Stimulated activated CD4-positive, alpha-beta T cell treated with anti-CD3 and anti-CD28 coated beads, Interleukin-1b, Interleukin-23, amount 100 ng/mL, for 24 hours (primary cell): ENCODE measurements around the gene OR5D14.

Experiments
- DNase-seq, 4 experiments: peaks; one replicate each; pipeline ENCODE4 v3.0.0-alpha.2; 2020; ENCODE audit warnings: low read depth in 4 of 4, low spot score in 1 of 4

The OR5D14 gene

DNA sequence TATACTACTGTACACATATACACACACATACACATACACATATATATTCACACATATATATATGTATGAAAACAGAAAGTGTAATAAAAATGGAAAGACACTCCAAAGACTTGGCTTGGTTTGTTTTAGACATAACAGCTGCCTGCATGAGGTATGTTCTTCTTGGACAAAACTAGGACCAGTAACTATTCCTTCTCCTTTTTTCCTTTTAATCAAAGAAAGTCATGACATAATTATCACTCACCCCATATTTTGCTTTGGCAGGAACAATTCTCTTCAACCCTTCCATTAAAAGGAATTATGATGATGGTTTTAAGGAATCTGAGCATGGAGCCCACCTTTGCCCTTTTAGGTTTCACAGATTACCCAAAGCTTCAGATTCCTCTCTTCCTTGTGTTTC lies at the start of gene OR5D14:
TSS of gene OR5D14 (plus strand) at position 301 of the 400 bp plus-strand sequence. CDS start at position 301, 0 bp downstream.
- DNase-seq, result no peak

DNA sequence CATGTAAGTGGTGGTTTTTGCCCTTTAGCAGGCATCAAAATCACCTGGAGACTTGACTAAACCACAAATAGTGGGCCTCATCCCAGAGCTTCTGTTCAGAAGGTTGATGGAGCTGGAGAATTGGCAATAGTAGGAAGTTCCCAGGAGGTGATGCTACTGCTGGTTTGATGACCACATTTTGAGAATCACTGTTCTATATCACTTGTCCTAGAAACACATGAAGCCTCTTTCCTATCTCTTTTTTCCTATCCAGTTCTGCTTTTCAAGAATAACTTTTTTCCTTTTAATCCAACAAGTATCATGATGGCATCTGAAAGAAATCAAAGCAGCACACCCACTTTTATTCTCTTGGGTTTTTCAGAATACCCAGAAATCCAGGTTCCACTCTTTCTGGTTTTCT lies 22.2 kb upstream of the OR5D14 start, which contains the start of gene OR5D13:
TSS of gene OR5D13 (plus strand) at position 301 of the 400 bp plus-strand sequence. CDS start at position 301, 0 bp downstream.
- DNase-seq, result no peak

DNA sequence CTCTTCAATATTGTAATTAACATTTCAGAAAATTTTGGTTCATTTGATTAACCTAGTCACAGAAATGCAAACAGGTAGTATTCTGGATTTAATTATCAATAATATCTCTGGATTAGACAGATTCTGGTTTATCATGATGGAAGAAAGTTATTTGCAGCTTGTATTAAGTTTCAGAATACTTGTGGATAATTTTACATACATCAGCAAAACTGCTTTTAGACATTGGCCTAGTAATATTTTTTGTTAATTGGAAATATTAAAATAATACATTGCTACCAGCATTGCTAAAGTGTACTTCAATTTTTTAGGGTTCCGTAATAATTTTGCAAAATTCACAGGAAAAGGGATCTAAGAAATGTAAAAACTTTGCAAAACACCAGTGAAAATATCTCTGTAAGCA lies 3.8 kb upstream of the OR5D14 start:
- DNase-seq, result no peak

DNA sequence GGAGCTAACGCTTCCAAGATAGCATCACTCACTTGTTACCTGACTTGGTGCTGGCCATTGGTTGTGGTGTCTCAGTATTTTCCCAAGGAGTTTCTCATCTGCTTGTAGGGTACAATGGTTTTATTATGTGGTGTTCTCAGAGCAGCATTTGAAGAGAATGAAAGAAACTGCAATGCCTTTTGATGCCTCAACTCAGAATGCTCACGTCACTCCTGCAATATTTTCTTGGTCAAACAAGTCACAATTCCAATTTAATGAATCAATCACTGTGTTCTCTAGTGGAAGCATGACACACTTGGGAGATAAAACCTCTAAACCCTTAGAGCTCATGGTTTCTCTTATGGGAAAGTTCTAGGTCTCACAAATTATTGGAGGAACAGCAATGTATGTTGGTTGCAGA lies 2.0 kb upstream of the OR5D14 start:
- no peak for DNase-seq

- no peak for DNase-seq
Observed at GRCh38 chr11:55806248-55806647, 10.9 kb downstream of the OR5D14 start.

DNA sequence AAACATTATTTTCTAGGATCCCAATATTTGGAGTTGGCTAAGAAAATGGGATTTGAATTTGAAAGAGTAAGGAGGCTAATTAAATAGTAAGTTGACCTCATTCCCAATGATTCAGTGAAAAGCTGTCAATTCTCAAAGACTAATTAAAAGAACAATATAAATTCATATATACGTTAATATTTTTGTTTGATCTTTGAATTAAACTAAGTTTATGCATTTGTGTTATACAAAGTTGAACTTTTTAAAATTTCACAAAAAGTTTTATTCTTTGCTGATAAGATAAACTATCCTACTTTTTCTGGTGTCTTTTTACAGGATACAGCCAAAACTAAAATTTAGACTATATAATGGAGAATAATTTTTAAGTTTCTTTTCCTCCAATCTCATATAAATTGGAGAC lies 15.7 kb downstream of the OR5D14 start, which contains the start of gene OR5L1:
TSS of gene OR5L1 (plus strand) at position 301 of the 400 bp plus-strand sequence. CDS start 100 bp downstream, outside the sequence.
- no peak for DNase-seq

DNA sequence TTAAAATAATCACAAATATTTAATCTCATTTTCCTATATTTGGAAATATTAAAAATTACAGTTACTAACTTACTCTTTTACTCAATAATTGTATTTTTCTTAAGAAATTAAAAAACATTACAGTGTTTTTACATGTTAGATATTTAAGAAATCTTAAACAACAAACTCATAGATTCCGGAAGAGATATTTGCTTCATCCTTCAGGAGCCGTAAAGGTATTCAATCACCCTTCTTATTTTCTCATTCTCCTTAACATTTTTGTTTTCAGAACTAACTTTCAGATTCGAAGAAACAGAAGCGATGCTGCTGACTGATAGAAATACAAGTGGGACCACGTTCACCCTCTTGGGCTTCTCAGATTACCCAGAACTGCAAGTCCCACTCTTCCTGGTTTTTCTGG lies 24.0 kb downstream of the OR5D14 start, which contains the start of gene OR5D18:
TSS of gene OR5D18 (plus strand) at position 301 of the 400 bp plus-strand sequence. CDS start at position 301, 0 bp downstream.
- no peak for DNase-seq

DNA sequence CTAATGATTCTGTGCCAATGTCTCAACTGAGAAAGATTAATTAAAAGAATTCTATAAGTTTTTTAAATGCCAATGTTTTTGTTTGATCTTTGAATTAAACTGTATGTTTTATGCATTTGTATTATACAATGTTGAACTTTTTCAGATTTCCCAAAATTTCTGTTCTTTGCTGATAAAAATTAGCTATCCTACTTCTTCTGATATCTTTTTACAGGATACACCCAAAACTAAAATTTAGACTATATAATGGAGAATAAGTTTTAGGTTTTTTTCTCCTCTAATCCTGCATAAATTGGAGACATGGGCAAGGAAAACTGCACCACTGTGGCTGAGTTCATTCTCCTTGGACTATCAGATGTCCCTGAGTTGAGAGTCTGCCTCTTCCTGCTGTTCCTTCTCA lies 31.6 kb downstream of the OR5D14 start, which contains the start of gene OR5L2:
TSS of gene OR5L2 (plus strand) at position 301 of the 400 bp plus-strand sequence. CDS start at position 301, 0 bp downstream.
- no peak for DNase-seq

- no peak for DNase-seq
Observed at GRCh38 chr11:55838452-55838851, 43.1 kb downstream of the OR5D14 start, which contains the start of gene OR5D16. TSS of gene OR5D16 (plus strand) at chr11:55838752. CDS start at chr11:55838752, 0 bp downstream.
